ENCODE data around the gene FOXC2.

FOXC2 gene

GRCh38 chr16:86533076-86533475, 33.6 kb upstream of the FOXC2 start:
- TF ChIP-seq ZFX (IDR thresholded peaks at IDR 0.05; ENCODE audit: borderline replicate concordance) = no peak
- TF ChIP-seq, protein P1, sequence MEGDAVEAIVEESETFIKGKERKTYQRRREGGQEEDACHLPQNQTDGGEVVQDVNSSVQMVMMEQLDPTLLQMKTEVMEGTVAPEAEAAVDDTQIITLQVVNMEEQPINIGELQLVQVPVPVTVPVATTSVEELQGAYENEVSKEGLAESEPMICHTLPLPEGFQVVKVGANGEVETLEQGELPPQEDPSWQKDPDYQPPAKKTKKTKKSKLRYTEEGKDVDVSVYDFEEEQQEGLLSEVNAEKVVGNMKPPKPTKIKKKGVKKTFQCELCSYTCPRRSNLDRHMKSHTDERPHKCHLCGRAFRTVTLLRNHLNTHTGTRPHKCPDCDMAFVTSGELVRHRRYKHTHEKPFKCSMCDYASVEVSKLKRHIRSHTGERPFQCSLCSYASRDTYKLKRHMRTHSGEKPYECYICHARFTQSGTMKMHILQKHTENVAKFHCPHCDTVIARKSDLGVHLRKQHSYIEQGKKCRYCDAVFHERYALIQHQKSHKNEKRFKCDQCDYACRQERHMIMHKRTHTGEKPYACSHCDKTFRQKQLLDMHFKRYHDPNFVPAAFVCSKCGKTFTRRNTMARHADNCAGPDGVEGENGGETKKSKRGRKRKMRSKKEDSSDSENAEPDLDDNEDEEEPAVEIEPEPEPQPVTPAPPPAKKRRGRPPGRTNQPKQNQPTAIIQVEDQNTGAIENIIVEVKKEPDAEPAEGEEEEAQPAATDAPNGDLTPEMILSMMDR (IDR thresholded peaks at IDR 0.05) = no peak
- H3K27ac ChIP-seq = no peak overlapping the region

- TF ChIP-seq, protein P1 (IDR thresholded peaks at IDR 0.05) = no peak
- TF ChIP-seq ZFX (IDR thresholded peaks at IDR 0.05; ENCODE audit: borderline replicate concordance) = no peak
These were observed 32.8 kb upstream of the FOXC2 start for GRCh38 chr16:86533767-86534351.

GRCh38 chr16:86534779-86535615, 31.6 kb upstream of the FOXC2 start:
- TF ChIP-seq, protein P1 (IDR thresholded peaks at IDR 0.05) = no peak
- TF ChIP-seq ZFX (IDR thresholded peaks at IDR 0.05; ENCODE audit: borderline replicate concordance) = no peak

More at GRCh38 chr16:86533767-86534351, 32.8 kb upstream of the FOXC2 start:
- no peak overlapping the region for H3K27ac ChIP-seq

DNA sequence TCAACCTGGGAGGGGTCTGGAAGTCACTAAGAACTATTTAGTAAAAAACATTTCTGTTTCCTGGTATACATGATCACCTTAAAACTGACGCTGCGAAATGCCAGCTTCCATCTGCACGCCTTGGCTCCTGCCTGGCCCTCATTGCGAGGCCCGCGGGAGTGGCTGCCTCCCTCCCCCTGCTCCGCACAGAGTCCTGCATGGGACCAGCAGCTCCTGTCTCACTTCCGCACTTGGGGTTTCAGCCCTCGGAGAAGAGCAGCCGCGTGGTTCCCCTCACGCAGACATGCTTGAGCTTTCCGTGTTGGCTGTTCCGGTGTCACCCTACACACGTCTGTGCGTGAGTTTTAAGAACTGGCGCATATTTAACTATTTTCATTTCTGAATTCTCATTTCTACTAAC, 30.0 kb upstream of the FOXC2 start:
- TF ChIP-seq, protein P1 (IDR thresholded peaks at IDR 0.05) = no peak
- TF ChIP-seq ZFX (IDR thresholded peaks at IDR 0.05; ENCODE audit: borderline replicate concordance) = no peak
- H3K27ac ChIP-seq = no peak overlapping the region

More at GRCh38 chr16:86534779-86535615, 31.6 kb upstream of the FOXC2 start:
- H3K27ac ChIP-seq = no peak overlapping the region

DNA sequence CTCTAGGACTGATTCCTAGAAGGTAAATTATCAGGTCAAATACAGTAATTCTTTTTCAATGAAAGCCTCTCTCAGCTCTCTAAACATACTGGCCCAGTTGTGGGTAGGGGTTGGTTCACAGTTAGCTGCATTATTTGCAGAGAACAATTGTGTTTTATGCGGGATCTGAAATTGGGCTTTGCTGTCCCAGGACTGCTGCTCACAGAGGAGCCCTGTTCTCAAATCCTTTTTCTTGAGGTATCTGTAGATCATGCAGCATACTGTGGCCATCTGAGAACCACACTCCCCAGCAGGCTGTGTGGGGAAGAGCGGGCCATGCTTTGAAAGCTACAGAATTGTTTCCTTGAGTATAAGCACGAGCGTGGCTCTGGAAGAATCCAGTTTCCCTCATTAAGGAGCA, 29.1 kb upstream of the FOXC2 start:
- TF ChIP-seq, protein P1 (IDR thresholded peaks at IDR 0.05) = no peak
- TF ChIP-seq ZFX (IDR thresholded peaks at IDR 0.05; ENCODE audit: borderline replicate concordance) = no peak
- no peak overlapping the region for H3K27ac ChIP-seq

DNA sequence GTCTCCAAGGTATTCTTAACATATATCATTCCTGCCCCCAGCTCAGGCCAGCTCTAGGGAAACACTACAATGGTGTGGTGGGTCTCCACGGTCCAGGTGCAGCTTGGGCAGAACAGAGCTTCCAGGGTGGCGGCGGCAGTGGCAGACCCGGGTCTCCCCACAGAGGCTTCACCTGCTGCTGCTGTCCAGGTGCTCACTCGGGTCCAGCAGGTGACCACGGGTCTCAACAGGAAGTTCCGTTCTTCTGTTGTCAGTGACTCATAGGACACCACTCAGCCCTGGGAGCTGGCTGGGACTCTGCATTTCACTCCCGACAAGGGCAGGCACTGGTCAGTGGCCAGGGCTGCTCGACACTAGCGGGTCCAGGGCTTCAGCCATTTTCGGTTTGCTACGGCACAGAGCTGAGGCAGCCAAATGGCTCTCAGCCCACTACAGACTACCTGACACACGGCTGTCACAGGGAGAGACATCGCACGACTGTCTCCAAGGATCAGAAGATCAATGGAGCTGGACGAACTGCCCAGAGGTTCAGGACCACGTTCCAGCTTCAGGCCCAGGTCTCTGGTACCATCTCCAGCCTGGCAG, 28.3 kb upstream of the FOXC2 start:
- no peak overlapping the region for H3K27ac ChIP-seq
- no peak for TF ChIP-seq ZFX (IDR thresholded peaks at IDR 0.05; ENCODE audit: borderline replicate concordance)
- TF ChIP-seq, protein P1 (IDR thresholded peaks at IDR 0.05) = no peak

DNA sequence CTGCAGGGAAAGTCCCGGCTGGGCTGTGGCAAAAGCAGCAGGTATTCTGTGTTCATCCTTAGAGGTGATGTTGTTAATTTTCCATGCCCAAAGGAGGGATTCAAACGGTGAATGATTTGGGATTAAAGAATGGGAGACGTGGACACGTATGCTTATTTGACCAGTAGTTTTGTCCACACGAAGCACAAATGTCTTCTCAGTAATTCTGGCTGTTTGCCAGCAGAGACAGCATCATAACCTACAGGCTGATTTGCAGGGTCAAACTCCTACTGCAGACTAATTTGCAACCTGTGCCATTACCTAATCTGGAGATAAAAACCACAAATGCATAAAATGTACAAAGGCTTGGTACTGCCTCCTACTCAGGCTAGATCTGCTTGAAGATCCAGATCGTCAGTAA, 25.7 kb upstream of the FOXC2 start:
- no peak for TF ChIP-seq ZFX (IDR thresholded peaks at IDR 0.05; ENCODE audit: borderline replicate concordance)
- TF ChIP-seq, protein P1 (IDR thresholded peaks at IDR 0.05) = no peak
- H3K27ac ChIP-seq = no peak overlapping the region
